ENCODE results near the gene ZNF76.

ZNF76 gene

GRCh38 chr6:35242906-35243305 lies 16.6 kb upstream of the ZNF76 start:
- H3K36me3 Mint-ChIP-seq, result no peaks in the 10 kb centered on the region
- CTCF ChIA-PET, result interaction anchor here (0.9 to 5.6 kb wide), 5 partner anchors 36 to 783 kb away, joined by 3 to 47 read pairs (median 30); no protein-coding TSS in a partner anchor
- H3K27ac Mint-ChIP-seq, result no peak overlapping the region
- H3K27me3 Mint-ChIP-seq, result peaks cover 4% of the 10 kb centered on the region
- peaks cover 4% of the 10 kb centered on the region for H3K4me1 Mint-ChIP-seq
- no peaks in the 10 kb centered on the region for H3K9me3 Mint-ChIP-seq
- DNase-seq, result no peak
- no peak overlapping the region for H3K4me3 Mint-ChIP-seq

DNA sequence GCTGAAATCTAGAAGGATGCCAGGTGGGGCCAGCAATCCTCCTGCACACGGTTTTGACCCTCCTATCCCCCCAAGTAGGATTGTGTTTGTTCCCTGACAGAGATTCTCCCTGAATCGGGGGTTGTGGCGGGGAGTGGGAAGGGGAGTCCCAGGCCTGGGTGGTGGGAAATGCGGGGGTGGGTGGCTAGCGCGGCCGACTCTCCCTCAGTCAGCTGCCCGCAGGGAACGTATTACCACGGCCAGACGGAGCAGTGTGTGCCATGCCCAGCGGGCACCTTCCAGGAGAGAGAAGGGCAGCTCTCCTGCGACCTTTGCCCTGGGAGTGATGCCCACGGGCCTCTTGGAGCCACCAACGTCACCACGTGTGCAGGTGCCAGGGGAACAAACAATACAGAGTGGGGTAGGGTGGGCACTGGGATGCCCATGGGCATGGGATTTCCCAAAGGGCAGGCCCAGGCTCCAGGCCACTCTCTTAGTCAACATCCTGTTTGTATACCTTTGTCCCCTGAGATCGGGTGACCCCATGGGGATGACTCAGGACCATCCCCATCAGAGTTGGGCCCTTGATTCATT lies 16.1 kb upstream of the ZNF76 start:
- no peak for DNase-seq
- no peak overlapping the region for H3K4me3 Mint-ChIP-seq
- no peaks in the 10 kb centered on the region for H3K9me3 Mint-ChIP-seq
- no peaks in the 10 kb centered on the region for H3K36me3 Mint-ChIP-seq
- H3K27me3 Mint-ChIP-seq, result peaks cover 4% of the 10 kb centered on the region
- CTCF ChIA-PET, result interaction anchor here (1.2 to 5.6 kb wide), 2 partner anchors 96 to 257 kb away, joined by 3 to 41 read pairs; no protein-coding TSS in a partner anchor
- H3K27ac Mint-ChIP-seq, result no peak overlapping the region
- H3K4me1 Mint-ChIP-seq, result peaks cover 10% of the 10 kb centered on the region

DNA sequence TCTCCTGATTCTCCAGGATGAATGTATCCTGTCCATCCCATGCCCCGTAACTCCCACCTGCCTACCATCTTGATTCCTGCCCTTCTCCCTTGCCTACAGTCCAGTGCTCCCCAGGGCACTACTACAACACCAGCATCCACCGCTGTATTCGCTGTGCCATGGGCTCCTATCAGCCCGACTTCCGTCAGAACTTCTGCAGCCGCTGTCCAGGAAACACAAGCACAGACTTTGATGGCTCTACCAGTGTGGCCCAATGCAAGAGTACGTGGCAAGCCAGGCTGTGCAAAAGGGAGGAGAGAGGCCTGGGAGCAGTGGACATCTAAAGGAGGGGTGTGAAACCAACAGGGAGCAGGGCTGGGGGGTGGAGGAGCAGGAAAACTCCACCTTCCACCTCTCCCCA lies 15.0 kb upstream of the ZNF76 start:
- Mint-ChIP-seq H3K36me3 (no peaks in the 10 kb centered on the region), H3K27ac (no peak overlapping the region), H3K27me3 (peaks cover 4% of the 10 kb centered on the region), H3K9me3 (no peaks in the 10 kb centered on the region), H3K4me3 (no peak overlapping the region), H3K4me1 (peaks cover 18% of the 10 kb centered on the region)
- DNase-seq, result no peak
- CTCF ChIA-PET, result no interaction called here

DNA sequence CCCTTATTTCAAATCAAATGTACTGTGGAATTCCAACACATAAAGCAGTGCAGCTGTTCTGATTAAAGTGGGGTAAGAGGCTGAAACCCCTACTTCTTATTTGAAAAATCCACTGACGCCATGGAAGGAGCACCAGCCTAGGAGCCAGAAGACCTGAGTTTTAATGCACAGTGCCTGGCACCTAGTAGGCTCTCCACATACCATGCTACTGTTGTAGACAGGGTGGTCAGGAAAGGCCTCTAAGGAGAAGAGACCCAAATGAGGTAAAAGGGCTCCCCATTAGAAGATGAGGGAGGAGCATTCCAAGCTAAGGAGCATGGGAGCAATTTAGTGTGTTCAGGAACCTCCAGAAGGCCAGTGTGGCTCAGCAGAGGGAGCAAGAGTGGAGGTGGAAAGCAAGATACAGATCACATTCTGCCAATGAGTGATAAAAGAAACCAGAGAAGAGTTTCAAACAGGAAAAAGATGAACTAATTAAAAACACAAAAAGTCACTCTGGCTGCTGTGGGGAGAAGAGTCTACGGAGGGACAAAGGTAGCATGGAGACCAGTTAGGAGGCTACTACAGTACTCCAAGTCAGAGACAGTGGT lies 11.8 kb upstream of the ZNF76 start:
- Mint-ChIP-seq H3K36me3 (no peaks in the 10 kb centered on the region), H3K27me3 (no peaks in the 10 kb centered on the region), H3K4me3 (no peak overlapping the region), H3K9me3 (no peaks in the 10 kb centered on the region), H3K4me1 (peaks cover 18% of the 10 kb centered on the region), H3K27ac (no peak overlapping the region)
- no peak for DNase-seq
- CTCF ChIA-PET, result interaction anchor here (0.7 to 1.9 kb wide), 4 partner anchors 8 to 264 kb away, joined by 3 to 6 read pairs (median 4); no protein-coding TSS in a partner anchor

DNA sequence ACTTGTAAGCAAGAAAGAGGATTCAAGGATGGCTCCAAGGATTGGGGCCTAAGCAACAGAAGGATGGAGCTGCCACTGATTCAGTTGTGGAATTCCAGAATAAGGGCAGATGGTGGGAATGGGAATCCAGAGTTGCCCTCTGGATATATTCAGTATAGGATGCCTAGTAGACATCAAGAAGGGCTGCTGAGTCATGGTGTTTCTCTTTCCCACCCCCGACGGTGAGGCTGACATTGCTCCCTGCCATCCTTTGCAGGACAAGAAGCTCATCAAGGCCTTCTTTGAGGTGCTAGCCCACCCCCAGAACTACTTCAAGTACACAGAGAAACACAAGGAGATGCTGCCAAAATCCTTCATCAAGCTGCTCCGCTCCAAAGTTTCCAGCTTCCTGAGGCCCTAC lies 11.2 kb upstream of the ZNF76 start:
- Mint-ChIP-seq H3K27ac (no peak overlapping the region), H3K9me3 (no peaks in the 10 kb centered on the region), H3K36me3 (no peaks in the 10 kb centered on the region), H3K4me1 (peaks cover 18% of the 10 kb centered on the region), H3K4me3 (no peak overlapping the region), H3K27me3 (no peaks in the 10 kb centered on the region)
- DNase-seq, result no peak
- CTCF ChIA-PET, result interaction anchor here (0.9 to 1.9 kb wide), 4 partner anchors 8 to 264 kb away, joined by 3 to 6 read pairs (median 4); no protein-coding TSS in a partner anchor

GRCh38 chr6:35248965-35249364 lies 10.6 kb upstream of the ZNF76 start:
- CTCF ChIA-PET, result interaction anchor here (0.9 to 1.9 kb wide), 4 partner anchors 9 to 265 kb away, joined by 3 to 6 read pairs (median 4); no protein-coding TSS in a partner anchor

DNA sequence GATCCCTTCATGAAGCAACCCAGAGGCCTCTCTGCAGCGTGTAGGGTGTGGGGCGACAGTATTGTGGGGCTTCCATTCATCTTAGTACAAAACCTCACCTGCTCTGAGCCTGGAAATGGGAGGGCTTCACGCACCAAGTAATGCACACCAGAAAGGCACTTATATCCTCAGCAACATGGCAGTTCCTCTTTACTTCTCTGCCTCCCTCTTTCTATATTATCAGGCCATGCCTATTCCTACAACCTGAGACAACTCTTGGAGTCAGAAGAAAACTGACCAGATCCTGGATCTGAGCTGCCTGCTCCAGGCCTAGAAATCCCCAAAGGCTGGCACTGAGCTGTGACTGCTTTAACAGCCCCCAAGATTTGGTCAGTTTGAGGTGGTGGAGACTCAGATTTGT lies 7.6 kb upstream of the ZNF76 start:
- no peaks in the 10 kb centered on the region for H3K36me3 Mint-ChIP-seq
- H3K27ac Mint-ChIP-seq, result no peak overlapping the region
- CTCF ChIA-PET, result no interaction called here
- no peaks in the 10 kb centered on the region for H3K27me3 Mint-ChIP-seq
- H3K9me3 Mint-ChIP-seq, result no peaks in the 10 kb centered on the region
- no peak for DNase-seq
- H3K4me1 Mint-ChIP-seq, result peaks cover 18% of the 10 kb centered on the region
- no peak overlapping the region for H3K4me3 Mint-ChIP-seq

More at GRCh38 chr6:35248965-35249364, 10.6 kb upstream of the ZNF76 start:
- H3K4me1 Mint-ChIP-seq, result peaks cover 18% of the 10 kb centered on the region
- H3K36me3 Mint-ChIP-seq, result no peaks in the 10 kb centered on the region
- H3K4me3 Mint-ChIP-seq, result no peak overlapping the region
- no peak for DNase-seq
- H3K27me3 Mint-ChIP-seq, result no peaks in the 10 kb centered on the region
- no peaks in the 10 kb centered on the region for H3K9me3 Mint-ChIP-seq
- no peak overlapping the region for H3K27ac Mint-ChIP-seq

GRCh38 chr6:35253249-35253648 lies 6.3 kb upstream of the ZNF76 start:
- no peaks in the 10 kb centered on the region for H3K36me3 Mint-ChIP-seq
- peaks cover 15% of the 10 kb centered on the region for H3K4me1 Mint-ChIP-seq
- H3K9me3 Mint-ChIP-seq, result no peaks in the 10 kb centered on the region
- CTCF ChIA-PET, result no interaction called here
- H3K27me3 Mint-ChIP-seq, result no peaks in the 10 kb centered on the region
- H3K4me3 Mint-ChIP-seq, result no peak overlapping the region
- H3K27ac Mint-ChIP-seq, result no peak overlapping the region
- no peak for DNase-seq

DNA sequence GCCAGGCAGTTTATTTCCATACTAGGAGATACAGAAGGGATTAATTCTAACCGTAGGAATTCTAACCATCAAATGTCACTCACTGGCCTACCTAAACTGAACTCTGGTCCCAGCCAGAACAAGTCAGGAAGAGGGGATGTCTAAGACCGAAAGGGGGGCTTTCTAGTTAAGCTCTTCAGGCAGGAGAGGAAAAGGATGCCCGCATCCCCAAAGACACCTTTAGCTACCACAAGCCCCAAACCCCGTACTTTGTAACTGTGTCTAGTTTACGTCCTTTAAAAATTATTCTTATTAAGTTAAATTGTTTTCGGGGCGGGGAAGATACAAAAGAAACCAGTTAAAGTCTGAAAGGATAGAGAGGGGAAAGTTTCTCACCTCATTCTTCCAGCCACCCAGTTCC lies 1.2 kb upstream of the ZNF76 start:
- no peaks in the 10 kb centered on the region for H3K9me3 Mint-ChIP-seq
- H3K27me3 Mint-ChIP-seq, result no peaks in the 10 kb centered on the region
- CTCF ChIA-PET, result interaction anchor here (0.8 to 2.3 kb wide), 2 partner anchors 9 to 10 kb away, joined by 3 to 6 read pairs; no protein-coding TSS in a partner anchor
- peak overlapping the region; percentile 96 for H3K4me3 Mint-ChIP-seq
- H3K27ac Mint-ChIP-seq, result peak overlapping the region; percentile 88
- no peak for DNase-seq
- peaks cover 38% of the 10 kb centered on the region for H3K4me1 Mint-ChIP-seq
- peaks cover 2% of the 10 kb centered on the region for H3K36me3 Mint-ChIP-seq

GRCh38 chr6:35258858-35259193 lies 709 bp upstream of the ZNF76 start:
- CTCF ChIA-PET, result interaction anchor here (0.8 to 2.3 kb wide), 2 partner anchors 9 to 10 kb away, joined by 3 to 6 read pairs; no protein-coding TSS in a partner anchor
- Mint-ChIP-seq H3K9me3 (no peaks in the 10 kb centered on the region), H3K4me1 (peaks cover 40% of the 10 kb centered on the region), H3K4me3 (peak overlapping the region; percentile 96), H3K36me3 (peaks cover 2% of the 10 kb centered on the region), H3K27me3 (no peaks in the 10 kb centered on the region), H3K27ac (peak overlapping the region; percentile 88)
- DNase-seq, result no peak

DNA sequence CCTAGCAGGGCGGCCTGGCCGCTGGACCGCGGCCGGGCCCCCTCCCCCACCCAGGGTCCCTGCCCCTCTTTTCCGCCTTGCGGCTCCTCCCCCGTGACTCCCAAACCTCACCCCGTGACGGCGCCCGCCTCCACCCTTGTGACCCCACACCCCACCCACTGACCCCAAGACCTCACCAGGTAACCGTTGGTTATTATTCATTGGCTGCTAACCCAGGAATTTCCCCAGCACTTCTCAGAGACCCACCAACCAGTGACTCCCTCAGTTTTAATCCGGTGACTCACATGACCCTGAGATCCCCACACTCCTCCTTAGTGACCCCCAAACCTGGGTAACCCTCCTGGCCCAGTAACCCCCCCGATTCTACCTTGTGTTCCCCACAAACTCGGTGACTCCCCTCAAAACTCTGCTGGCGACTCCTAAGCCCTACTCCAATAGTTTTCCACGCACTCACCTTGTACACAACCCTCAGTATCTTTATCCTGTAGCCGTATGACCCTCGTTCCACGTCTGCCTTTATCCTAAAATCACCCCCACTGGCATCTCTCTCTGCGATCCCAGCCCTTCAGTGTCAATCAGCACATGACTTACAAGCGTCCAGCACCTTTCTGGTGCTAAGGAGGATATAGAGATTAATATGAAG lies 534 bp downstream of the ZNF76 start:
- Mint-ChIP-seq H3K27ac (peak overlapping the region; percentile 88), H3K36me3 (peaks cover 5% of the 10 kb centered on the region), H3K4me1 (peaks cover 47% of the 10 kb centered on the region)

DNA sequence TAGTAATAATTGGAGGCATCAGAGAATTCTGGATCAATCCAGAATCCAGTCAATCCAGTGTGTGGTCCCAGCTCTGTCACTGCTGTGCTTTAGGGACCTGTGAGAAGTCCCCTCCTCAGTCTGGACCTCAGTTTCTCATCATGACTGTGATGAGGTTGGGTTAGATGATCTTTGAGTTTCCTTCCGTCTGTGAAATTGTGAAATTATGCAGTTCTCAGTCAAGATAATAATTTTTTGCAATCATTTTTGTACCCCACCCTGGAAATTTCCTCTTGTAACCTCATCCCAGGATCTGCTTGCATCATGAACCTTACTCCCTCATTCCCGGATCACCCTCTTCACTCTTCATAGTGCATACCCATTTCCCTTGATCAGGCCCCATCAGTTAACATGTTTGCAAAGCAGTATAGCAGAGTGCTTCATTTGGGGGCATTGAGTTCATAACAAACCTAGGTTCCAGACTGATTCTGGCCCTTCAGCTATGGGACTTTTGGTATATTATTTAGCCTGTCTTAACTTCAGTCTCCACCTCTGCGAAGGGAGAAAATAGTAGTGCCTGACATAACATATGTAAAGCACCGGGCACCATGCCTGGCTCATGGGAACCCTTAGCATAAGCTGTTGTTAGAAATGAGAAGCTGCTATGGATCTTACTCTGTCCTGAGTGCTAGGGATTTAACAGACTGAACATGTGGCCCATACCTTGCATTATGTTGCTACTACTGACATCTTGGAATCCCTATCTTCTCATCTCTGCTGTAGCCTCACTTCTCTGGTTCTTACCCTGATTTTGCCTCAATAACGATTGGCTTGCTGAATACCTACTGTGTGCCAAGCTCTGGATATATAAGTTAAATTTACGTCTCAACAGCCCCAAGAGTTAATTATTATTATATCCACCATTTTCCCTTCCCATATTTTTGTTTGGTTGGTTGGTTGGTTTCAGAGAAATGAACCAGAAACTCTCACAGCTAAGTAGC lies 1.3 kb downstream of the ZNF76 start:
- H3K4me3 Mint-ChIP-seq, result peak overlapping the region; percentile 96
- no peaks in the 10 kb centered on the region for H3K9me3 Mint-ChIP-seq
- H3K27me3 Mint-ChIP-seq, result no peaks in the 10 kb centered on the region
- no peak for DNase-seq
- peaks cover 47% of the 10 kb centered on the region for H3K4me1 Mint-ChIP-seq
- CTCF ChIA-PET, result no interaction called here
- H3K36me3 Mint-ChIP-seq, result peaks cover 5% of the 10 kb centered on the region
- peak overlapping the region; percentile 88 for H3K27ac Mint-ChIP-seq

More for the DNA sequence above, 534 bp downstream of the ZNF76 start:
- DNase-seq, result peak; percentile 81
- H3K9me3 Mint-ChIP-seq, result no peaks in the 10 kb centered on the region
- CTCF ChIA-PET, result no interaction called here
- H3K27me3 Mint-ChIP-seq, result no peaks in the 10 kb centered on the region
- peak overlapping the region; percentile 96 for H3K4me3 Mint-ChIP-seq

- CTCF ChIA-PET, result no interaction called here
- Mint-ChIP-seq H3K36me3 (peaks cover 5% of the 10 kb centered on the region), H3K27ac (no peak overlapping the region), H3K4me3 (no peak overlapping the region), H3K4me1 (peaks cover 45% of the 10 kb centered on the region), H3K27me3 (no peaks in the 10 kb centered on the region), H3K9me3 (no peaks in the 10 kb centered on the region)
- DNase-seq, result no peak
These were observed 3.1 kb downstream of the ZNF76 start for GRCh38 chr6:35262596-35262995.
